GM21367 (cell line): ENCODE data around the gene SPTB.

Source experiments
- ATAC-seq: cut with Tn5 transposase; IDR thresholded peaks from one replicate; pipeline ENCODE4 v1.9.1; 2021; ENCODE audit not compliant: unreplicated experiment

The SPTB gene

DNA sequence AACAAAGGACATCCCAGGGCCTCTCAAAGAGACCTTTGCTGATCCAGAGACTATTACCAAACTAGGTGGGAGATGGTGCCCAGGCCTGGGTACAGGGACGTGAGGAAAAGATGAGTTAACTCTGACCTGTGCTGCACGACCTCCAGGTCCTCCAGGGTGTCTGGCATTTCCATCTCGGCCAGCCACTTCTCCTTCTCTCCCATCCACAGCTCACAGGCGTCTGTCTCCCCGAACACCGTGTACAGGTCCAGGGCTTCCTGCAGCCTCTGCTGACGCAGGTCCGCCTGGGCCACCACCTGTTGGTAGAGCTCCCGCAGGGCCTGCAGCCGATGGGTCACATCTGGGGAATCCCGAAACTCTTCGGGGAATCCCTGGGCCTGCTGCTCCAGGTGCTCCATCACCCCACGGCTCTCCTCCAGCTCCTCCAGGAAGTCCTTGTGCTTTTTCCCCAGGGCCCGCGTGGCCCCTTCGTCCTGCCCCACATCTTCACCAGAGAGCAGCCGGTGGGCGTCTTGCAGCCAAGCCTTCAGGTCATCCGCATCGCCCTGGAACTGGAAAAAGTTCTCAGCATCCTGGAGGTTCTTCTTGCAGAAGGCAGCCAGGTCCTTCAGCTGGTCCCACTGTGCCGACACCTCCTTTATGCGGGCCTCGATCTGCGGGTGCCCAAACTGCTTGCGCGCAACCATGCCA, 86.7 kb downstream of the SPTB start:
- ATAC-seq = no peak

- no peak for ATAC-seq
Observed at GRCh38 chr14:64792231-64792630, 87.5 kb downstream of the SPTB start.

GRCh38 chr14:64790478-64790877, 89.2 kb downstream of the SPTB start:
- no peak for ATAC-seq

- ATAC-seq = no peak
Observed at GRCh38 chr14:64789696-64790095, 90.0 kb downstream of the SPTB start.

- no peak for ATAC-seq
Observed at GRCh38 chr14:64788706-64789105, 91.0 kb downstream of the SPTB start.

- ATAC-seq = no peak
Observed at GRCh38 chr14:64787619-64788018, 92.1 kb downstream of the SPTB start.

- ATAC-seq = no peak
Observed at GRCh38 chr14:64786296-64787149, 93.2 kb downstream of the SPTB start.

GRCh38 chr14:64784006-64784405, 95.7 kb downstream of the SPTB start:
- ATAC-seq = no peak

DNA sequence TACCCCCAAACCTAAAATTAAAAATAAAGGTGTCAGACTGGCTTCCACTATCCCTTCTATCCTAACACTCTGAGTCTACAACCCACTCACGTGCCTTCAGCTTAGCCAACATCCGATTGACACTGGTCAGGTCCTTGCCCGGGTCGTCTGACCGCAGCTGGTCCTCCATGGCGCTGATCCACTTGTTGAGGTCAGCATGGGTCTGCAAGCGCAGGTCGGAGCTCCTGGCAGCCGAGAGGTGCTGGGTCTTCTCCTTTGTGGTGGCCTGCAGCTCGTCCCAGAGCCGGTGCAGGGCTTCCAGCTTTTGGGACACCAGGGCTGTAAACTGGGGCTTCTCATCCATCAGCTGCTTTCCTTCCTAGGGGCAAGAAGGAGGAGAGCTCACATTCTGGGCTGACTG, 97.5 kb downstream of the SPTB start:
- ATAC-seq = no peak

- ATAC-seq = no peak
Observed at GRCh38 chr14:64779472-64779871, 100.2 kb downstream of the SPTB start.

GRCh38 chr14:64778104-64778754, 101.5 kb downstream of the SPTB start:
- no peak for ATAC-seq

GRCh38 chr14:64777461-64777860, 102.2 kb downstream of the SPTB start:
- ATAC-seq = no peak

DNA sequence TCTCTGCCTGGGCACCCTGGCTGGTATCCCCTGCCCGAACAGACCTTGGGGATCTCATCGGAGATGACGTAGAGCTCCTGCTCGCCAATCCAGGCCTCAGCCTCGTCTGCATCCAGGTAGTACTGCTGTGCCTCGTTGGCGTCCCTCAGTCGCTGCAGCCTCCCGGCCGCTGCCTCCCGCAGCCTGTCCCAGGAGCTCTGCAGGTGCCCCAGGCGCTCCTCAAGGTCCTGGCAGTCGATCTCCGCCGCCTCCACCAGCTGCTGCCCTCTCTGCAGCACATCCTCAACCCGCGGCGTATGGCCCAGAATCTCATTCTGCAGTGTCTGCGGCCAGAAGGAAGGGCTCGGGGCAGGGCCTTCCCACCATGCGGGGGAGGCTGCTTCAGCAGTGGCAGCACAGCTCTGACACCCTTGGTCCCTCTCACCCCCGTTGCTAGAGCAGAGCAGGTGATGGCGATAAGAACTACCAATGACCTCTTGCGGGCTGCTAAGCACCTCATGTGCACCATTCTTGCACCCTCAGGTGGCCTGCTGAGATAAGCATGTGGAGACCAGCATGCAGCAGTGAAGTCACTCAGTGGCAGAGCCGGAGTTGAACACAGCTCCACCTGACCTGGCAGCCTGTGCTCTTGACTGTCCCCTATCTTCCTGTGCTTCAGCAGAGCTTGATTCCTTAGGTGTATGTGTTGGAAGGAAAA, 104.5 kb downstream of the SPTB start:
- no peak for ATAC-seq

GRCh38 chr14:64774272-64774671, 105.4 kb downstream of the SPTB start:
- ATAC-seq = no peak

DNA sequence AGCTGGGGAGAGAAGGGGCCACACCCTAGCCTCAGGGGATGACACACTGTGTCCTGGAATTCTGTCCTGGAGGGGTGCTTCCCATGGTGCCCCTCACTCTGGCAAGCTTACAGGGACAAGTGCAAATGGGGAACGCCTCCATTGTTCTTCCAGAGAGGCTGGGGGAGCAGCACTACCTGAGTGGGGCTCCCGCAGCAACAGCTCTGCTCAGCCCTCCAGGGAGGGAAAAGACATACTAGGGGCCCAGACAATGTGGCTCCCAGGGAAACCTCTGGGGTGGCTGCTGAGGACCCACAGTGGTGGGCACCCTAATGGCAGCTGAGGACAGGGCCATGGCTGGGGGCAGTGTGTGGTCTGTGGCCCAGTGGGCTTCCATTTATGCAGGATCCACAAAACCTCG, 106.1 kb downstream of the SPTB start:
- ATAC-seq = no peak

GRCh38 chr14:64773046-64773445, 106.7 kb downstream of the SPTB start:
- no peak for ATAC-seq

DNA sequence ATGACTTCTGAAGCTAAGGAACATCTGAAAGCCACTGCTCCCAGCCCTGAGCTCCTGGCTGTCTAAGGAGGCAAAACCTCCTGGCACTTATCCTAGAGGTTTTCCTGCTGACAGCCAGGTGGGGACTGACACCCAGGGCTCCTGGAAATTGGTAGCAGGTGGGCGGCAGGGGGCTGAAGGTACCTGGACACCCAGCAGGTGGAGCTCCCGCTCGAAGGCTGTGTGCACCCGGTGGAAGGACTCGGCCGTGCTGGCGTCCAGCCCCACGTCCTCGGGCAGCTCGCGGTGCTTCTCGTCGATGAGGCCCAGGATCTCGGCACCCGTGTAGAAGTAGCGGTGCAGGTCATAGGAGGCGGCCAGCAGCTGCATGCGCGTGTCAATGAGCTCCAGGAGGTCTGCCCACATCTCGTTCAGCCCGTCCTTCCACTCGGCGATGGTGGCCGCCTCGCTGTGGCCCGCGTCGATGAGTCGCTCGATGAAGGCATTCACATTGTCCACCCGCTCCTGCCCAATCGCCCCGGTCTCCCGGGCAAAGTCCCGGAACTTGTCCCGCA, 107.2 kb downstream of the SPTB start:
- ATAC-seq = no peak

DNA sequence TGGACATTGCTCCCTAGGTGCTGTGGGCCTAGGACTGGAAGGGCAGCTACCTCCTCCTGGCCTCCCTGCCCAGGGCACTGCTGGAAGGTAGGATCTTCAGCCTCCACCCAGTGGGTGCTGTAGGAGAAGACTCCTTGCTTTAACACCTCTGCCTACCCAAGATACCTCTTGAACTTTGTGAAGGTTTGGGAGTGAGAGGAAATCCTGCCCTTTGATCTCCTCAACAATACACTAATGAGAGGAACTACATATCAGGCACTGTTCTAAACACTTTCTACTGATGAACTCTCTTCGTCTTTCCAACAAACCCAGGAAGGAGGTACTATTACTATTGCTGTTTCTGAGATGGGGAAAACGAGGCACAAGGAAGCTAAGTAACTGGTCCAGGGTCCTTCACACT, 108.5 kb downstream of the SPTB start:
- no peak for ATAC-seq

GRCh38 chr14:64770751-64771150, 109.0 kb downstream of the SPTB start:
- no peak for ATAC-seq

GRCh38 chr14:64769096-64770020, 110.3 kb downstream of the SPTB start:
- ATAC-seq = no peak
